SU-DHL-6 (cell line): Measurements from ENCODE around the gene NET1.
"Not testable (repeated sequence)": the region's sequence is repeated elsewhere in the genome, so short reads cannot be mapped to it uniquely, and the experiment has no call there.

Experiments
- H2AFZ ChIP-seq: fragments of 200-600 bp; sonication (generic); 2 replicates; pipeline ENCODE4 v1.6.1; 2014; ENCODE audit warnings: low read depth, mild to moderate bottlenecking, moderate library complexity, mixed read lengths, antibody characterized with exemption, low read length; ENCODE audit not compliant: severe bottlenecking
- H3F3A ChIP-seq: fragments of 200-600 bp; shearing (Covaris generic); 2 replicates; pipeline ENCODE4 v1.6.0; 2016; ENCODE audit warnings: antibody characterized with exemption, mild to moderate bottlenecking; ENCODE audit not compliant: insufficient read depth
- H3K27ac ChIP-seq: fragments of 200-600 bp; sonication (generic); 2 replicates; pipeline ENCODE4 v1.5.1; 2016; ENCODE audit warnings: low read depth, mild to moderate bottlenecking, low read length, moderate library complexity, mixed read lengths
- H3K27me3 ChIP-seq: fragments of 200-600 bp; sonication (generic), shearing (Covaris generic); 2 replicates; pipeline ENCODE4 v1.6.0; 2014; ENCODE audit warnings: mild to moderate bottlenecking, low read length
- H3K36me3 ChIP-seq: fragments of 200-600 bp; sonication (generic); 2 replicates; pipeline ENCODE4 v1.6.1; 2014; ENCODE audit warnings: mild to moderate bottlenecking, low read length, mixed read lengths
- H3K4me2 ChIP-seq: fragments of 300-600, 200-600 bp; shearing (Covaris generic), sonication (generic); 2 replicates; pipeline ENCODE4 v1.6.0; 2014; ENCODE audit warnings: low read length, low read depth, mild to moderate bottlenecking; ENCODE audit not compliant: poor library complexity, severe bottlenecking
- H3K4me3 ChIP-seq: fragments of 200-600 bp; sonication (generic); 2 replicates; pipeline ENCODE4 v1.5.1; 2014; ENCODE audit warnings: antibody characterized with exemption, low read length, mild to moderate bottlenecking, mixed read lengths; ENCODE audit not compliant: insufficient read depth, poor library complexity, severe bottlenecking
- H3K79me2 ChIP-seq: fragments of 200-600 bp; sonication (generic); 2 replicates; pipeline ENCODE4 v1.6.1; 2014; ENCODE audit warnings: mild to moderate bottlenecking, low read length, moderate library complexity; ENCODE audit not compliant: insufficient read depth
- H3K9ac ChIP-seq: fragments of 200-600 bp; sonication (generic); 2 replicates; pipeline ENCODE4 v1.7.0; 2014; ENCODE audit warnings: mild to moderate bottlenecking, low read length
- H3K9me2 ChIP-seq: fragments of 200-600 bp; sonication (generic); replicated peaks from 2 replicates; pipeline ENCODE4 v1.6.1; 2014; ENCODE audit warnings: low read length; ENCODE audit not compliant: insufficient read depth
- H3K9me3 ChIP-seq: fragments of 200-600 bp; sonication (generic); 2 replicates; pipeline ENCODE4 v1.6.1; 2014; ENCODE audit warnings: low read length, mixed read lengths; ENCODE audit not compliant: insufficient read depth
- H4K20me1 ChIP-seq: fragments of 200-600 bp; sonication (generic); 2 replicates; pipeline ENCODE4 v1.6.1; 2014; ENCODE audit warnings: low read depth, mild to moderate bottlenecking, antibody characterized with exemption, low read length, moderate library complexity, mixed read lengths
- EZH2phosphoT487 ChIP-seq: fragments of 200-600 bp; sonication (generic), shearing (Covaris generic); conservative IDR thresholded peaks from 2 replicates; pipeline ENCODE4 v1.6.1; 2018; ENCODE audit warnings: mild to moderate bottlenecking, antibody characterized with exemption, low read length, moderate library complexity, mixed read lengths
- TF ChIP-seq, protein P1 (sequence below): fragments of 200-600 bp; sonication (generic); IDR thresholded peaks from one replicate; pipeline ENCODE4 v1.5.1; 2017; ENCODE audit warnings: antibody characterized with exemption, mild to moderate bottlenecking, low read length, moderate library complexity; ENCODE audit not compliant: insufficient read depth, poor library complexity, severe bottlenecking

Gene NET1

DNA sequence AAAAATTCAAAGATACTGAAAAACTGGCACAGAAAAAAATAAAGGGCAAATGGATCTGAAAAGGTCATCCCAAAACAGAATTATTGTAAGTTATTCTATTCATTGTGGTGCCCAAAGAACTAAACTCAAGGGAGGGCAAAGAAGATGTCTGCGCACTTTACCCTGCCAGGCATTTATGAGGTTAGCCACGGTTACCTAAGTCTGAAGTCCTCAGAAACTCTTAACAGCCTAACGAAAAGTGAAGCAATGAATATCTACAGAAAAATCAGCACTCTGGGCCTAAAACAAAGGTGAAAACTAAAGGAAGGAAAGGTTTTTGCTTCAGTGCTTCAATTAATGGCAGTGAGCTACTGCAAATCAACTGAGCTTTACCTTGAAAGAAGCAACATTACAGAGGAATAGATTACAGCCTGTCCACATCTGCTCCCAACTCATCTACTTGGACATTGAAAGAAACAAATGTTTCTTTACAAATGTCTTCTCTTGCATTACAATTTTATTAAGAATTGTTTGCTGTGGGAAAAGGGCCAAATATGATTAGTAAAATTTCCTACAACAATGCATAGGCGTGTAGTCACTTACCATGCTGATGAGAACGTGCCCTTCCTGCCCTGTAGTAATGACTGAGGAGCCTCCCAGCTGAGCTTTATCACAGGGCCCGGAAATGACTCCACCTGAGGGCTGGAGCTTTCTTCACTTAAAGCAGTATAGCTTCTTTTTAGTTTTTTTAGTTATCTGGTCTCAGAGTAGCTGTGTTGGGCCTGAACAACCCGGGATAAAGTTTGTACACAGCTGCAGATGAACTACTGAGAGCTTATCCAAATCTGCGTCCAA lies 7.9 kb upstream of the NET1 start, which contains the start of gene TUBAL3:
TUBAL3 (minus strand) TSS at position 621 of the 834 bp plus-strand sequence; CDS start at position 585, 36 bp downstream.
- Histone ChIP-seq H3K4me2 (no peak within 1 kb of the TSS), H4K20me1 (no peaks in the 10 kb centered on the region), H3K27me3 (no peaks in the 10 kb centered on the region), H3K79me2 (no peaks in the 10 kb centered on the region), H3F3A (no peaks in the 10 kb centered on the region), H3K4me3 (no peak within 1 kb of the TSS), H3K36me3 (no peaks in the 10 kb centered on the region), H3K9me3 (peaks cover 5% of the 10 kb centered on the region; the same call in 1 of the 2 replicates), H3K9me2 (no peaks in the 10 kb centered on the region), H3K9ac (no peak within 1 kb of the TSS), H3K27ac (no peak within 1 kb of the TSS), H2AFZ (no peak within 1 kb of the TSS)
- TF ChIP-seq EZH2phosphoT487: no peak
- TF ChIP-seq, protein P1, sequence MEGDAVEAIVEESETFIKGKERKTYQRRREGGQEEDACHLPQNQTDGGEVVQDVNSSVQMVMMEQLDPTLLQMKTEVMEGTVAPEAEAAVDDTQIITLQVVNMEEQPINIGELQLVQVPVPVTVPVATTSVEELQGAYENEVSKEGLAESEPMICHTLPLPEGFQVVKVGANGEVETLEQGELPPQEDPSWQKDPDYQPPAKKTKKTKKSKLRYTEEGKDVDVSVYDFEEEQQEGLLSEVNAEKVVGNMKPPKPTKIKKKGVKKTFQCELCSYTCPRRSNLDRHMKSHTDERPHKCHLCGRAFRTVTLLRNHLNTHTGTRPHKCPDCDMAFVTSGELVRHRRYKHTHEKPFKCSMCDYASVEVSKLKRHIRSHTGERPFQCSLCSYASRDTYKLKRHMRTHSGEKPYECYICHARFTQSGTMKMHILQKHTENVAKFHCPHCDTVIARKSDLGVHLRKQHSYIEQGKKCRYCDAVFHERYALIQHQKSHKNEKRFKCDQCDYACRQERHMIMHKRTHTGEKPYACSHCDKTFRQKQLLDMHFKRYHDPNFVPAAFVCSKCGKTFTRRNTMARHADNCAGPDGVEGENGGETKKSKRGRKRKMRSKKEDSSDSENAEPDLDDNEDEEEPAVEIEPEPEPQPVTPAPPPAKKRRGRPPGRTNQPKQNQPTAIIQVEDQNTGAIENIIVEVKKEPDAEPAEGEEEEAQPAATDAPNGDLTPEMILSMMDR: no peak

DNA sequence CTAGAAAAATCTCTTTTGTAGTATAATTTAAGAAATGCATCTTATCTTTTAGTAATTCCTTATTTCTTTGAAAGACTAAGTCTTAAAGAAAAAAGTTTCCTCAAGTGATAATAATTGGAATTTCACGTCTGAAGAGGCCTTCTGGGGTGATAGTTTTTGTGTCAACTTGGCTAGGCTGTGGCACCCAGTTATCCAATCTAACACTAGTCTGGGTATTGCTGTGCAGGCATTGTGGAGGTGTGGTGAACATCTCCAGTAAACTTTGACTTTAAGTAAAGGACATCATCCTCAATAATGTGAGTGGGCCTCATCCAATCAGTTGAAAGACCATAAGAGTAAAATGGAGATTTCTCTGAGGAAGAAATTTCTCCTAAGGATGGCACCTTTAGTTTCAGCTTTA lies 5.4 kb upstream of the NET1 start:
- TF ChIP-seq, protein P1: no peak
- no peak for TF ChIP-seq EZH2phosphoT487
- Histone ChIP-seq H3K9me2 (no peaks in the 10 kb centered on the region), H3K4me2 (no peak overlapping the region), H3K79me2 (no peaks in the 10 kb centered on the region), H4K20me1 (no peaks in the 10 kb centered on the region), H3K36me3 (no peaks in the 10 kb centered on the region), H3K4me3 (no peak overlapping the region), H3K27ac (no peak overlapping the region), H3K9ac (no peak overlapping the region), H2AFZ (no peak overlapping the region), H3K27me3 (no peaks in the 10 kb centered on the region), H3F3A (no peaks in the 10 kb centered on the region), H3K9me3 (peaks cover 5% of the 10 kb centered on the region; the same call in 1 of the 2 replicates)

DNA sequence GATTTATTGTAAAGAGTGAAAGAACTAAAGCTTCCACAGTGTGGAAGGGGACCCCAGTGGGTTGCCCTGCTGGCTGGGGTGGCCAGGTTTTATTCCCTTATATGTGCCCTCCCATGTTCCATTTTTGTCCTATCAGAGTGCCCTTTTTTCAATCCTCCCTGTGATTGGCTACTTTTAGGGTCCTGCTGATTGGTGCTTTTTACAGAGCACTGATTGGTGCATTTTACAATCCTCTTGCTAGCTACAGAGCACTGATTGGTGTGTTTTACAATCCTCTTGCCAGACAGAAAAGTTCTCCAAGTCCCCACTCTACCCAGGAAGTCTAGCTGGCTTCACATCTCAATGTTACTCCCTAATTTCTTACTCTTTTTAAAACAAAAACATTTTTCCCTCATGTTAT lies 1.6 kb upstream of the NET1 start:
- not testable (repeated sequence) for H4K20me1 ChIP-seq, H3K4me3 ChIP-seq, H3K4me2 ChIP-seq, H3K9ac ChIP-seq, H3F3A ChIP-seq, H3K9me2 ChIP-seq, H3K27ac ChIP-seq, H3K27me3 ChIP-seq, H3K9me3 ChIP-seq, H3K36me3 ChIP-seq, H2AFZ ChIP-seq
- H3K79me2 ChIP-seq: peaks cover 26% of the 10 kb centered on the region

DNA sequence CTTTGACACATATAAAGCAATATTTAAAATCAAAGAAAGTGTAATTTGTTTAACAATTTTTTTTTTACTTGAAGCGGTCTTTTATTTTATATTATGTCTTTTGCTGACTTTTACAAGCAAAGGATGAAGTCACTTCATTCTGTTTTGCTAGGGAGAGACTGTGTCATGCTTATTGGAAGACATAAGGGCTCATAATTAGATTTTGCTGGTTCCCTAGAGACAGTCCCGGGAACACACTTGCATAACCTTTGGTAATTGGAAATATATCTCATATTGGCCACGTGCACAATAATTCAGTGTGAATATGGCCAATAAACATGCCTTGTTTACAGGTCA lies 448 bp upstream of the NET1 start:
- Histone ChIP-seq H3K4me2 (peak overlapping the region; percentile 87), H3K36me3 (no peaks in the 10 kb centered on the region; the same call in 1 of the 2 replicates), H3K79me2 (peaks cover 37% of the 10 kb centered on the region), H3K9me3 (peaks cover 4% of the 10 kb centered on the region; the same call in 1 of the 2 replicates), H3K9ac (peak overlapping the region; percentile 88), H3F3A (no peaks in the 10 kb centered on the region; the same call in 1 of the 2 replicates), H4K20me1 (peaks cover 9% of the 10 kb centered on the region; the same call in 1 of the 2 replicates), H3K27me3 (no peaks in the 10 kb centered on the region), H2AFZ (peak overlapping the region; percentile 100), H3K9me2 (no peaks in the 10 kb centered on the region), H3K27ac (no peak overlapping the region), H3K4me3 (peak overlapping the region; percentile 96)
- TF ChIP-seq EZH2phosphoT487: no peak
- TF ChIP-seq, protein P1: no peak
